NCI-H1930 (cell line): ENCODE results near the gene CD4.
A peak's percentile ranks its signal among the peaks of the same experiment; 100 is the strongest.

Source experiments
- DNase-seq, 2 experiments: peaks; one replicate each; lab custom pipeline; 2025; lab: John Stamatoyannopoulos, UW

The CD4 gene

GRCh38 chr12:6778574-6779550 lies 10.5 kb upstream of the CD4 start:
- peak; percentile 92 to 94 for DNase-seq

- no peak for DNase-seq
These were observed 9.5 kb upstream of the CD4 start for GRCh38 chr12:6779708-6780432.

GRCh38 chr12:6780573-6780972 lies 8.8 kb upstream of the CD4 start:
- DNase-seq = no peak

- no peak for DNase-seq
These were observed 7.2 kb upstream of the CD4 start for GRCh38 chr12:6782119-6782518.

- DNase-seq = no peak
These were observed 6.3 kb upstream of the CD4 start for GRCh38 chr12:6782850-6783566.

GRCh38 chr12:6783828-6784227 lies 5.5 kb upstream of the CD4 start:
- no peak for DNase-seq

- no peak for DNase-seq
These were observed 5.0 kb upstream of the CD4 start for GRCh38 chr12:6784296-6784695.

GRCh38 chr12:6784761-6785160 lies 4.6 kb upstream of the CD4 start:
- no peak for DNase-seq

- no peak for DNase-seq
These were observed 2.8 kb upstream of the CD4 start for GRCh38 chr12:6786416-6787094.

GRCh38 chr12:6787309-6787708 lies 2.0 kb upstream of the CD4 start:
- DNase-seq = no peak

GRCh38 chr12:6790496-6791150 lies 1.3 kb downstream of the CD4 start:
- no peak for DNase-seq

GRCh38 chr12:6791931-6792520 lies 2.7 kb downstream of the CD4 start:
- no peak for DNase-seq

GRCh38 chr12:6792522-6793201 lies 3.3 kb downstream of the CD4 start:
- no peak for DNase-seq

GRCh38 chr12:6795088-6795487 lies 5.8 kb downstream of the CD4 start:
- no peak for DNase-seq

GRCh38 chr12:6796576-6796975 lies 7.2 kb downstream of the CD4 start:
- no peak for DNase-seq

GRCh38 chr12:6799147-6799546 lies 9.8 kb downstream of the CD4 start:
- no peak for DNase-seq

- no peak for DNase-seq
These were observed 17.8 kb downstream of the CD4 start for GRCh38 chr12:6807170-6807569.

- DNase-seq = no peak
These were observed 19.7 kb downstream of the CD4 start for GRCh38 chr12:6809056-6809455.

- DNase-seq = no peak
These were observed 21.4 kb downstream of the CD4 start for GRCh38 chr12:6810758-6811157.

GRCh38 chr12:6813363-6813762 lies 24.0 kb downstream of the CD4 start:
- DNase-seq = no peak
